GM12891 (cell line): ENCODE results near the gene MIPEP.

ENCODE experiments used
- DNase-seq: peaks from one replicate; pipeline ENCODE4 v3.0.0; 2011; ENCODE audit warnings: low spot score; ENCODE audit not compliant: insufficient read length
- FAIRE-seq: peaks from 2 replicates; lab custom pipeline; 2011; peaks lifted over from hg19 to GRCh38; lab: Jason Lieb, UNC
- PAX5 ChIP-seq: IDR thresholded peaks from 2 replicates; pipeline ENCODE4 v1.6.1; 2011; ENCODE audit warnings: low read length, moderate library complexity, mild to moderate bottlenecking; ENCODE audit not compliant: insufficient read depth, severe bottlenecking
- POLR2A ChIP-seq: IDR thresholded peaks from 2 replicates; pipeline ENCODE4 v1.6.1; 2011; ENCODE audit warnings: low read depth, low read length, control low read depth
- POLR2AphosphoS5 ChIP-seq: IDR thresholded peaks from 2 replicates; pipeline ENCODE4 v1.6.1; 2011; ENCODE audit warnings: low read depth, low read length, control low read depth
- POU2F2 ChIP-seq: IDR thresholded peaks from 2 replicates; pipeline ENCODE4 v1.6.1; 2011; ENCODE audit warnings: low read depth, mild to moderate bottlenecking, control low read depth, low read length, moderate library complexity
- SPI1 ChIP-seq: IDR thresholded peaks from 2 replicates; pipeline ENCODE4 v1.6.1; 2011; ENCODE audit warnings: low read depth, low read length, control low read depth
- TAF1 ChIP-seq: IDR thresholded peaks from 2 replicates; pipeline ENCODE4 v1.6.1; 2011; ENCODE audit warnings: low read depth, low read length, control low read depth

MIPEP gene

DNA sequence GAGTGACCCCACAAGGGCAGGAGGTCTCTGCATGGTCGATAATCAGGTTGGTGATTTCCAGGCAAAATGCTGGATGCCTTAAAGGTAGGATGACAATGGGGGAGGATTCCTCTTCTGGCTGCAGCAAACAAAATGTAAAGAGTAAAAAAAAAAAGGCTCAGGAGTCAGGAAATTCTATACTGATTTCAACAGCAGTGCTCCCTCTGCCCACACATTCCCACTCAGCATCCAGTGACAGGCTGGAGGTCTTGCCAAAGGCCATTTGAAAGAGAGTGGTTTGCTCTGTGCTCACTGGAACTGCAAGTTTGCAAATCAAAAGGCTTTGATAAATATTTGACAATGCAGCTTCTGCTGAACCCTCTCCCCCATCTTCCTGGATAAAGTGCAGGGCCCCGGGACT lies 183.6 kb downstream of the MIPEP start:
- TF ChIP-seq SPI1 = no peak
- no peak for TF ChIP-seq PAX5
- no peak for TF ChIP-seq POU2F2
- TF ChIP-seq POLR2A = no peak
- no peak for TF ChIP-seq TAF1
- no peak for TF ChIP-seq POLR2AphosphoS5
- no peak for DNase-seq
- FAIRE-seq = no peak

DNA sequence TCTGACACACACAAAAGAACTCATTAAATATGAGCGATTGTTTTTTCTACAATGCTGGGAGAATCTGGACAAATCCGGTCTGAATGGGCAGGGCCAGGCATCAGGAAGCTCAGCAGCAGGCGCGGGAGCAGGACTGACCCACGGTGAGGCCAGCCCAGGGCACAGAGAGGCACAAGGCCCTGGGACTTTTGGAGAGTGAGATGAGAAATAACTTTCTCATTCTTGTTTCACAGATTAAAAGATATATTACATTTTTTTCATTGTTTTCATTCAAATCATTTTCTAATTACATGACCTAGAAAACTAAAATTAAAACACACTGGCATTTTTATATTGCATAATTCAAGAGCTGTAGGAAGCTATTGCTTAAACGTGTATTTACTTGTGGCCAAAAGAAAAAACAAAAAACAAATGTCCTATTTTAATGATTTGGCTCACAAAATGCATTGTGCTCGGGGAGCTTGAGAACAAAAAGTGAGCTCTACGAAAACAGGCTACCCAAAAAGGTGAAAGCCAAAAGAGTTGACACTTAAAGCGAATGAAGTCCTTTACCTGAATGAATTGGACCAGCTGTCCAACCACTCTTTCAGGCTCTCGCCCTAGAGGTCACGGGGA lies 185.8 kb downstream of the MIPEP start:
- TF ChIP-seq POLR2AphosphoS5 = no peak
- no peak for TF ChIP-seq POLR2A
- FAIRE-seq (no peak), DNase-seq (no peak)

DNA sequence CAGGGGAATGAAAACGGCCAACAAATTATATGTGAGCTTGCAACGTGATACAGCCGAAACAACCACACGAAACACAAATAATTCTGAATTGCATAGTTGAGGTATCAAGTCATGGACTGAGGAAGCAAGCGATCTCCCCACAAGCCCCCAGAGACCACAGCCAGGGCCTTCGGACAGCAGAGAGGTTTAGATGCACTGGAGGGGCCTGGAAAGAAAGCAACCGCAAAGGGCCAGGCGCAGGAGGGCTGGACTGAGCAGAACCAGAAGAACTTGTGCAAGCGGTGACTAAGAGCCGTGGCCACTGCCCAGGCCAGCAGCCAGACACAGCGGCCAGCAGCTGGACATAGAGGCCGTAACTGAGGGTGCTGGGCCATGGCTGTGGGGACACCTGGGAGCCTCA lies 187.6 kb downstream of the MIPEP start:
- no peak for FAIRE-seq
- no peak for TF ChIP-seq PAX5
- DNase-seq = no peak

DNA sequence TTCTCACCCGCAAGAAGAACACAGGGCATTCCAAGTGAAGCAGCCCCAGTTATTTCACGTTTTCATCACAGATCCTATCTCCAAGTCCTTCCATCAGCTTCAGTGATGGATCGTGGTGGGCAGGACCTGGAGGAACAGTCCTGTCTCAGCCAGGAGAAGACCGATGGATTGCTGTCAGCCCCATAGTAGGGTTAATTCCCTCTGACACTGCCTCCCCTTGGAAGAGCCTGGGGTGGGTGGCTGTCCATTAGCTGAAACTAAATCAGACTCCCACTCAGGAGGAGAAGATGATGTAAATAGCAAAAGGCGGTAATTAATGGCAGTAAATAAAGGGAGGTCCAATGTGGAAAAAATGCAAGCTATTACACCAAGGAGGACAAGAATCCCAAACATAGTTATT lies 188.0 kb downstream of the MIPEP start:
- FAIRE-seq = no peak
- TF ChIP-seq POLR2A (no peak), PAX5 (no peak), SPI1 (no peak), TAF1 (no peak), POU2F2 (no peak), POLR2AphosphoS5 (no peak)
- no peak for DNase-seq

DNA sequence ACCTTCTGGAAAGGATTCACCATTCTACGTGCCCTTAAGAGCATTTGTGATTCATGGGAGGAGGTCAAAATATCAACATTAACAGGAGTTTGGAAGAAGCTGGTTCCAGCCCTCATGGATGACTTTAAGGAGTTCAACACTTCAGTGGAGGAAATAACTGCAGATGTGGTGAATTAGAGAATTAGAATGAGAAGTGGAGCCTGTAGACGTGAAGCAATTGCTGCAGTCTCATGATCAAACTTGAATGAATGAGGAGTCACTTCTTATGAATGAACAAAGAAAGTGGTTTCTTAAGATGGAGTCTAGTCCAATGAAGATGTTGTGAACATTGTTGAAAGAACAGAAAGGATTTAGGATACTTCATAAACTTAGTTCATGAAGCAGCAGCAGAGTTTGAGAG lies 189.9 kb downstream of the MIPEP start:
- no peak for TF ChIP-seq PAX5
- TF ChIP-seq POU2F2 = no peak
- no peak for TF ChIP-seq SPI1
- TF ChIP-seq POLR2A = no peak
- no peak for TF ChIP-seq TAF1
- no peak for TF ChIP-seq POLR2AphosphoS5
- DNase-seq (no peak), FAIRE-seq (peak; percentile 26)

DNA sequence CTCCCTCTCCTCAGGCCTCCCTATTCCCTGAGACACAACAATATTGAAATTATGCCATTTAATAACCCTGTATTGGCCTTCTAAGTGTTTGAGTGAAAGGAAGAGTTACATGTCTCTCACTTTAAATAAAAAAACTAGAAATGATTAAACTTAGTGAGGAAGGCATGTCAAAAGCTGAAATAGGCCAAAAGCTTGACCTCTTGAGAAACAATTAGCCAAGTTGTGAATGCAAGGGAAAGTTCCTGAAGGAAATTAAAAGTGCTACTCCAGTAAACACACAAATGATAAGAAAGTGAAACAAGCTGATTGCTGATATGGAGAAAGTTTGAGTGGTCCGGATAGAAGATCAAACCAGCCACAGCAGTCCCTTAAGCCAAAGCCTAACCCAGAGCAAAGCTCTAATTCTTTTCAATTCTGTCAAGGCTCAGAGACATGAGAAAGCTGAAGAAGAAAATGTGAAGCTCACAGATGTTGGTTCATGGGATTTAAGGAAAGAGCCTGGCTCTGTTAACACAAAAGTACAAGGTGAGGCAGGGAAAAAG lies 191.4 kb downstream of the MIPEP start:
- DNase-seq = no peak
- no peak for FAIRE-seq
- TF ChIP-seq POU2F2 = no peak
- no peak for TF ChIP-seq POLR2A
- TF ChIP-seq POLR2AphosphoS5 = no peak
- no peak for TF ChIP-seq TAF1
- no peak for TF ChIP-seq SPI1
- TF ChIP-seq PAX5 = no peak

DNA sequence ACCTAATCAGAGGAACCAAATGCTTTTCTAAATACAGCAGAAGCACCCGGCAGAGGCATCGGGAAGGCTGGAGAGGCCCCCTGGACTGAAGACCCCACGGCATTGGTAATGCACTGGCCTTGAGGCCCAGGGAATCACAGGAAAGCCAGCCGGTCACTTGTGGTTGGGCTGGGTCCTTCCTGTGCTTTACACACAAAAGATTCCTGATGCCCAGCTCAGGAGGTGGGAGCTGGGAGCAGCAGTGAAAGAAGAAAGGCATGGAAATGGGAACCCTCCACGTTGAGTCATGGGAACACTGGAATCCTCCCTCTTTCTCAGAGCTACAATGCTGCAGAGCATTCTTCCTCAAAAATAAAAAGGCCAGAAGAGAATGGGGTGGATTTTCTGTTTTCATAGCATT lies 192.6 kb downstream of the MIPEP start:
- TF ChIP-seq POU2F2 (no peak), POLR2A (no peak), POLR2AphosphoS5 (no peak), SPI1 (no peak), PAX5 (no peak), TAF1 (no peak)
- no peak for FAIRE-seq
- DNase-seq = no peak

DNA sequence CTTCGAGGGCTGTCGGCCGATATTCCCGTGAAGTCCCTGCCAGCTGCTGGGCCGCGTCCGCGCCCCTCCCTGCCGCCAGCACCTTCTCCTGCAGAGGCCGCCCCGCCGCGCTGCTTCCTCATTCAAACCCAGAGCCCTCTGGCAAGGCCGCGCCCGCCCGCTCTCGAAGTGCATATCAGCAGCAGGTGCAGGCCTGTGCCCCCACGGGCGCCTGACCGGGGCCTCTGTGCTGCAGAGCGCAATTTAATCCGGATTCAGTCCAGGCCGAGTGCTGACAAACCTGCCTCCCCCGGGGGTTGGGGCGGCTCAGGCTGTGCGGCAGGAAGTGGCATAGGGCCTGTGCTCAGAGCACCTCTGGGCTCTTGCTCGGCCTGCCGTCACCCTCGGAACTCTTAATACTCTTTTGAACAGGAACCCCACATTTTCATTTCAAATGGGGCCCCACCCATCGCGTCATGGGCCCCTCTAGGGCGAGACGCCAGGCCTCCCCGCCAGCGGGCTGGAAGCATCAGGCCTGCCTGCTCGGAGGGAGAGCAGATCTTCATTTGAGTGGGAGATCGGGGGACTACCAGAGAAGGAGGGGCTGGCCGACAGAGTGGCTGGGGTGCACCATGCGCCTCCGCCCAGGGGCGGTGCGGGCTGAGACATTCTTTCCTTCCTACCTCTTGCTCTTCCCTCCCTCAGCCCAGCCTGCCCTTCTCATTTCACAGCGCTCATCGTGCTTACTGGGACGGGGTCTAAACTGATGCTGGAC lies 193.3 kb downstream of the MIPEP start:
- TF ChIP-seq POU2F2 (no peak), SPI1 (no peak), POLR2AphosphoS5 (no peak), PAX5 (no peak), TAF1 (no peak), POLR2A (no peak)
- DNase-seq (peak; percentile 73), FAIRE-seq (peak; percentile 86)

DNA sequence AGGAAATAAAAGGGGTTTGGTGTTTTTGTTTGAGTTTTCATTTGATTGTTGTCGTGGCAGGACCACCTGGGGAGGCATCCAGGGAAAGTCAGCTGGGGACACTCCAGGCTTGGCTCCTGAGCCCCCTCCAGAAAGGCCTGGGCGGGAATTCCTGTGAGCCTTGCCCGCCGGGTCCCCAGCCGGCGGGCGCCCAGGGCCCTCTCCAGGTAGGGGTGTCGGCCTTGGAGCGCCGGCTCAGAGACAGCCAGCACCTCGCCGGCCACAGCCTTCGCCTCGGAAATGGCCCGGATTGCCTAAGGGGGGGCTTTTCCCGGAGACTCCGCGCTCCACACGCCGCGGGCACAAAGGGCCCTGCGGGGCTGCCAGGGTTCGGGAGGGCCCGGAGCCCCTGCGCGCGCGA lies 194.0 kb downstream of the MIPEP start:
- no peak for DNase-seq
- TF ChIP-seq POLR2A (no peak), POU2F2 (no peak), PAX5 (no peak)
- no peak for FAIRE-seq

DNA sequence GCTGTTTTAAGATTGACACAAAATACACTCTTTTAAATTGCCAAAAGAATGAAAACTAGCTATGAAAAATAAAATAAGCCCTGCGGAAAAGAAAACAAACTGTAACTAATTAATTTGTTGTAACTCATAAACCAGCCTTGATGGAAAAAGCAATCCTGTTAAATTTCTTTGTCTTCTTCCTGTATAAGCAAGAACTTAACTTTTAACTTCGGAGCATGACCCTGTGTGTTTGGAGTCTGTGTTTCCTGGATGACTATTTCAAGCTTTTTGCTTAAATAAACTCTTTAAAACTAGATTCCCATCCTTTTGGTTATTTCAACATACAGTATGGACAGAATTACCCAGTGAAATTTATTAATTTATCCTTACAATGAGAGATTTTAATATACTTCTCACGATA lies 196.4 kb downstream of the MIPEP start:
- FAIRE-seq (no peak), DNase-seq (no peak)
- TF ChIP-seq SPI1 (no peak), PAX5 (no peak), POLR2AphosphoS5 (no peak), POU2F2 (no peak), POLR2A (no peak), TAF1 (no peak)

DNA sequence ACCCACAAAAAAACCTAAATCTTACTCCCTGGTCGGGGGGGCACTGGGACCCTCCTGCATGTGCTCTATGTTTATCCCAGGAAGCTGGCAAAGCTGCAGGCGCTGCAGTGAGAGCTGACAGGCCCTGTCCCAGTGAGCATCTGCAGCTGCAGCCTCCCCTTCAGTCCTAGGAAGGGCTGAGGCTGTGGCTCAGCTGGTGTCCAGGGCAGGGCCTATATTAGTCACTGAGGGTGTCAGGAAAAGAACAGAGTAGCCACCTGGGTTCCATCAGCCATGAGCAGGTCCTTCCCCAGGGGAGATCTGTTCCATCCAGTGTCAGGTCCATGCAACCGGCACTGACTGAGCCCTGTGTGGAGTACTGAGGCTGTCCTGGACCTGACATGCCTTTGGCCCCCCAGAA lies 198.5 kb downstream of the MIPEP start:
- no peak for TF ChIP-seq TAF1
- TF ChIP-seq POLR2A = no peak
- no peak for TF ChIP-seq SPI1
- no peak for TF ChIP-seq POLR2AphosphoS5
- TF ChIP-seq POU2F2 = no peak
- TF ChIP-seq PAX5 = no peak
- FAIRE-seq (no peak), DNase-seq (no peak)
